ENCODE measurements around the gene RTTN.

- TF ChIP-seq TFAP4 (CRISPR knock-in tag; IDR thresholded peaks at IDR 0.05; ENCODE audit: borderline replicate concordance) (no peak), CBX5 (IDR thresholded peaks at IDR 0.05; ENCODE audit: borderline replicate concordance, low read depth) (no peak), FOXA1 (IDR thresholded peaks at IDR 0.05; ENCODE audit: borderline replicate concordance) (no peak), PHF20 (IDR thresholded peaks at IDR 0.05; ENCODE audit: partially characterized antibody) (no peak), JUNB (CRISPR knock-in tag; conservative IDR thresholded peaks at IDR 0.05) (no peak)
- TF ChIP-seq, protein P1, sequence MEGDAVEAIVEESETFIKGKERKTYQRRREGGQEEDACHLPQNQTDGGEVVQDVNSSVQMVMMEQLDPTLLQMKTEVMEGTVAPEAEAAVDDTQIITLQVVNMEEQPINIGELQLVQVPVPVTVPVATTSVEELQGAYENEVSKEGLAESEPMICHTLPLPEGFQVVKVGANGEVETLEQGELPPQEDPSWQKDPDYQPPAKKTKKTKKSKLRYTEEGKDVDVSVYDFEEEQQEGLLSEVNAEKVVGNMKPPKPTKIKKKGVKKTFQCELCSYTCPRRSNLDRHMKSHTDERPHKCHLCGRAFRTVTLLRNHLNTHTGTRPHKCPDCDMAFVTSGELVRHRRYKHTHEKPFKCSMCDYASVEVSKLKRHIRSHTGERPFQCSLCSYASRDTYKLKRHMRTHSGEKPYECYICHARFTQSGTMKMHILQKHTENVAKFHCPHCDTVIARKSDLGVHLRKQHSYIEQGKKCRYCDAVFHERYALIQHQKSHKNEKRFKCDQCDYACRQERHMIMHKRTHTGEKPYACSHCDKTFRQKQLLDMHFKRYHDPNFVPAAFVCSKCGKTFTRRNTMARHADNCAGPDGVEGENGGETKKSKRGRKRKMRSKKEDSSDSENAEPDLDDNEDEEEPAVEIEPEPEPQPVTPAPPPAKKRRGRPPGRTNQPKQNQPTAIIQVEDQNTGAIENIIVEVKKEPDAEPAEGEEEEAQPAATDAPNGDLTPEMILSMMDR (IDR thresholded peaks at IDR 0.05 in 2 of 3, conservative IDR thresholded peaks at IDR 0.05 in 1 of 3; ENCODE audit: insufficient read depth in 2 of 3, low read depth in 1 of 3, low read length in 3 of 3) = no peak
Measured at GRCh38 chr18:69969491-69969890, 236.0 kb downstream of the RTTN start.
